ENCODE measurements around the gene DIAPH2. TPM values are rescaled to one million over a fixed set of nuclear protein-coding genes. Genes with fewer than 3 reads are reported as not detected.
"Not testable (repeated sequence)": the region's sequence is repeated elsewhere in the genome, so short reads cannot be mapped to it uniquely, and the experiment has no call there.

The DIAPH2 gene
- total RNA-seq, 4 donors from 2014 or later: 39.5 to 61.0 (median 56.5) TPM

GRCh38 chrX:96835660-96836289 is 151.1 kb downstream of the DIAPH2 start:
- no peaks in the 10 kb centered on the region for H3K27me3 ChIP-seq
- DNase-seq: no peak
- H3K9me3 ChIP-seq: no peaks in the 10 kb centered on the region
- intact Hi-C loops (cut with DNase I; ENCODE audit: low total_unique reads) (no loop called here), in situ Hi-C loops (cut with MboI; ENCODE audit: low pct_ligation_motif_present in 1 of 4, low pct_unique_long_range_greater_than_20kb in 1 of 4, low sequenced_read_pairs in 3 of 4) (no loop called here)
- H3K36me3 ChIP-seq: no peaks in the 10 kb centered on the region
- WGBS, 2 donors (ENCODE audit: low coverage in 1 of 2): 51 to 88% methylated on average over 3 to 5 of the region's 5 CpGs
- H3K4me1 ChIP-seq: no peaks in the 10 kb centered on the region
- TF ChIP-seq POLR2AphosphoS5 (IDR thresholded peaks at IDR 0.05): no peak
- TF ChIP-seq, protein P1, sequence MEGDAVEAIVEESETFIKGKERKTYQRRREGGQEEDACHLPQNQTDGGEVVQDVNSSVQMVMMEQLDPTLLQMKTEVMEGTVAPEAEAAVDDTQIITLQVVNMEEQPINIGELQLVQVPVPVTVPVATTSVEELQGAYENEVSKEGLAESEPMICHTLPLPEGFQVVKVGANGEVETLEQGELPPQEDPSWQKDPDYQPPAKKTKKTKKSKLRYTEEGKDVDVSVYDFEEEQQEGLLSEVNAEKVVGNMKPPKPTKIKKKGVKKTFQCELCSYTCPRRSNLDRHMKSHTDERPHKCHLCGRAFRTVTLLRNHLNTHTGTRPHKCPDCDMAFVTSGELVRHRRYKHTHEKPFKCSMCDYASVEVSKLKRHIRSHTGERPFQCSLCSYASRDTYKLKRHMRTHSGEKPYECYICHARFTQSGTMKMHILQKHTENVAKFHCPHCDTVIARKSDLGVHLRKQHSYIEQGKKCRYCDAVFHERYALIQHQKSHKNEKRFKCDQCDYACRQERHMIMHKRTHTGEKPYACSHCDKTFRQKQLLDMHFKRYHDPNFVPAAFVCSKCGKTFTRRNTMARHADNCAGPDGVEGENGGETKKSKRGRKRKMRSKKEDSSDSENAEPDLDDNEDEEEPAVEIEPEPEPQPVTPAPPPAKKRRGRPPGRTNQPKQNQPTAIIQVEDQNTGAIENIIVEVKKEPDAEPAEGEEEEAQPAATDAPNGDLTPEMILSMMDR (IDR thresholded peaks at IDR 0.05): no peak
- no peak for TF ChIP-seq EP300 (IDR thresholded peaks at IDR 0.05; ENCODE audit: low read depth)
- no peak for TF ChIP-seq POLR2A (IDR thresholded peaks at IDR 0.05)
- no peak overlapping the region for H3K4me3 ChIP-seq
- H3K27ac ChIP-seq: no peak overlapping the region

GRCh38 chrX:96837808-96838207 is 153.2 kb downstream of the DIAPH2 start:
- no peak overlapping the region for H3K4me3 ChIP-seq
- no peaks in the 10 kb centered on the region for H3K27me3 ChIP-seq
- no peaks in the 10 kb centered on the region for H3K4me1 ChIP-seq
- H3K27ac ChIP-seq: no peak overlapping the region
- H3K36me3 ChIP-seq: no peaks in the 10 kb centered on the region
- intact Hi-C loops (cut with DNase I; ENCODE audit: low total_unique reads): no loop called here
- H3K9me3 ChIP-seq: no peaks in the 10 kb centered on the region
- TF ChIP-seq POLR2A (IDR thresholded peaks at IDR 0.05): no peak
- TF ChIP-seq, protein P1 (IDR thresholded peaks at IDR 0.05): no peak
- TF ChIP-seq POLR2AphosphoS5 (IDR thresholded peaks at IDR 0.05): no peak
- no peak for TF ChIP-seq EP300 (IDR thresholded peaks at IDR 0.05; ENCODE audit: low read depth)
- no peak for DNase-seq
- WGBS, 2 donors (ENCODE audit: low coverage in 1 of 2): 61% methylated on average over 3 of the region's 3 CpGs; no CpG with 5 or more reads in 1 of the 2 donors
- in situ Hi-C loops (cut with MboI; ENCODE audit: low pct_ligation_motif_present in 1 of 4, low pct_unique_long_range_greater_than_20kb in 1 of 4, low sequenced_read_pairs in 3 of 4): no loop called here

GRCh38 chrX:96838537-96838936 is 153.9 kb downstream of the DIAPH2 start:
- in situ Hi-C loops (cut with MboI; ENCODE audit: low pct_ligation_motif_present in 1 of 4, low pct_unique_long_range_greater_than_20kb in 1 of 4, low sequenced_read_pairs in 3 of 4) (no loop called here), intact Hi-C loops (cut with DNase I; ENCODE audit: low total_unique reads) (no loop called here)
- Histone ChIP-seq H3K9me3 (no peaks in the 10 kb centered on the region), H3K4me3 (no peak overlapping the region), H3K27ac (no peak overlapping the region), H3K4me1 (no peaks in the 10 kb centered on the region), H3K36me3 (no peaks in the 10 kb centered on the region), H3K27me3 (no peaks in the 10 kb centered on the region)
- 31 to 100% methylated on average over 1 of the region's 1 CpG for WGBS, 2 donors (ENCODE audit: low coverage in 1 of 2)
- DNase-seq: no peak
- TF ChIP-seq POLR2AphosphoS5 (IDR thresholded peaks at IDR 0.05) (no peak), EP300 (IDR thresholded peaks at IDR 0.05; ENCODE audit: low read depth) (no peak)
- TF ChIP-seq, protein P1 (IDR thresholded peaks at IDR 0.05): no peak

DNA sequence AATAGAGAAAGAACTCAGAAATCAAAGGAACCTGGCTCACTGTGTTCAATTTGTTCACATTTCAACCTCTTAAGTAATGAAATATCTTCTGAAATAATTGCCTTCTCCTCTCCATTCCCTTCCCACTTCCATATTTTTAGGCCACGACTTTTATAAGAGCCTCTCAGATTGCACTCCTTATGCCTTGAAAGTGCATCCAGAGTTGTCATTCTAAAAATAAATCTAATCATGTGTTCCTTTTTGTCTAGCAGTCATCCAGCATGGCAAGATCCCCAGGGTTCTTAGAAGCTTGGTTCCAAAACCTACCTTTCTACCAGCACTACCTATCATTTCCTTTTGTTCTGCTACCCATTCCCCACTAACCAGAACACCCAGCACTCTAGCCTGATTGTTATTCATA is 156.7 kb downstream of the DIAPH2 start:
- H3K27me3 ChIP-seq: no peaks in the 10 kb centered on the region
- no peaks in the 10 kb centered on the region for H3K4me1 ChIP-seq
- no peak overlapping the region for H3K4me3 ChIP-seq
- no peaks in the 10 kb centered on the region for H3K36me3 ChIP-seq
- 56 to 61% methylated on average over 1 of the region's 1 CpG for WGBS, 2 donors (ENCODE audit: low coverage in 1 of 2)
- in situ Hi-C loops (cut with MboI; ENCODE audit: low pct_ligation_motif_present in 1 of 4, low pct_unique_long_range_greater_than_20kb in 1 of 4, low sequenced_read_pairs in 3 of 4): no loop called here
- TF ChIP-seq, protein P1 (IDR thresholded peaks at IDR 0.05): no peak
- TF ChIP-seq EP300 (IDR thresholded peaks at IDR 0.05; ENCODE audit: low read depth): no peak
- no peak for TF ChIP-seq POLR2A (IDR thresholded peaks at IDR 0.05)
- no peak for TF ChIP-seq POLR2AphosphoS5 (IDR thresholded peaks at IDR 0.05)
- intact Hi-C loops (cut with DNase I; ENCODE audit: low total_unique reads): no loop called here
- DNase-seq: no peak
- H3K9me3 ChIP-seq: no peaks in the 10 kb centered on the region
- no peak overlapping the region for H3K27ac ChIP-seq

DNA sequence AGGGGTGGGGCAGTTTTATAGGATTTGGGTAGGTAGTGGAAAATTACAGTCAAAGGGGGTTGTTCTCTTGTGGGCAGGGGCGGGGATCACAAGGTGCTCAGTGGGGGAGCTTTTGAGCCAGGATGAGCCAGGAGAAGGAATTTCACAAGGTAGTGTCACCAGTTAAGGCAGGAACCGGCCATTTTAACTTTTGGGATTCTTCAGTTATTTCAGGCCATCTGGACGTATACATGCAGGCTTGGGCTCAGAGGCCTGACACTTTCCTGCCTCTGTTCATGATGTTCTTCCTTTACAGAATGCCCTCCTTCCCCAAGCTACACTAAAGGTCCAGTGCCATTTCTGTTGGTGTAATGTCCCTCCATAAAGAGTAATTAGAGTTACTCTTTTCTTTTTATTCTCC is 157.2 kb downstream of the DIAPH2 start:
- WGBS, 2 donors (ENCODE audit: low coverage in 1 of 2): 59% methylated on average over 3 of the region's 3 CpGs; no CpG with 5 or more reads in 1 of the 2 donors
- H3K4me1 ChIP-seq; H3K27ac ChIP-seq; H3K9me3 ChIP-seq; H3K36me3 ChIP-seq; H3K4me3 ChIP-seq; in situ Hi-C loops (cut with MboI; ENCODE audit: low pct_ligation_motif_present in 1 of 4, low pct_unique_long_range_greater_than_20kb in 1 of 4, low sequenced_read_pairs in 3 of 4); intact Hi-C loops (cut with DNase I; ENCODE audit: low total_unique reads); H3K27me3 ChIP-seq; DNase-seq: not testable (repeated sequence)
